Neural progenitor cell (in vitro differentiated cells): ENCODE data around the gene RAB15.

Source experiments
- EZH2 ChIP-seq: fragments of 200-600 bp; sonication (generic); IDR thresholded peaks from 2 replicates; pipeline ENCODE4 v1.6.1; 2017; ENCODE audit warnings: antibody characterized with exemption, mild to moderate bottlenecking, moderate library complexity
- TF ChIP-seq, protein P1 (sequence below): fragments of 200-600 bp; sonication (generic); IDR thresholded peaks from 2 replicates; pipeline ENCODE4 v1.5.1; 2017; ENCODE audit warnings: antibody characterized with exemption, mild to moderate bottlenecking

DNA sequence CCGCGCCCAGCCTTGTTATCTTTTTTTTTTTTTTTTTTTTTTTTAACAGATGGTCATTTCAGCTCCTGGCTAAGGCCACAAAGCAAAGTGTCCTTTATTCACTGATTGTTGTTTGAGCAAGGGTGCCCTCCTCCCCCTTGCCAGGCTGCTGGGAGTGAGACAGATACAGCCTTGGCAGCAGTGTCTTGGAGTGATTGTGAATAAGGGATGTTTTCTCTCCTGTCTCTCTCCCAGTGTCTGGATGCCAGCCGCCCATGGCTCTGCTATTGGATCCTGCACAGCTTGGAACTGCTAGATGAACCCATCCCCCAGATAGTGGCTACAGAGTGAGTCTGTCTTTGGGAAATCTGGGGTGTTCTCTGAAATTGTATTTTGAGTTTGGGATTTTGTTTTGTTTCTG, 43.3 kb upstream of the RAB15 start:
- TF ChIP-seq, protein P1, sequence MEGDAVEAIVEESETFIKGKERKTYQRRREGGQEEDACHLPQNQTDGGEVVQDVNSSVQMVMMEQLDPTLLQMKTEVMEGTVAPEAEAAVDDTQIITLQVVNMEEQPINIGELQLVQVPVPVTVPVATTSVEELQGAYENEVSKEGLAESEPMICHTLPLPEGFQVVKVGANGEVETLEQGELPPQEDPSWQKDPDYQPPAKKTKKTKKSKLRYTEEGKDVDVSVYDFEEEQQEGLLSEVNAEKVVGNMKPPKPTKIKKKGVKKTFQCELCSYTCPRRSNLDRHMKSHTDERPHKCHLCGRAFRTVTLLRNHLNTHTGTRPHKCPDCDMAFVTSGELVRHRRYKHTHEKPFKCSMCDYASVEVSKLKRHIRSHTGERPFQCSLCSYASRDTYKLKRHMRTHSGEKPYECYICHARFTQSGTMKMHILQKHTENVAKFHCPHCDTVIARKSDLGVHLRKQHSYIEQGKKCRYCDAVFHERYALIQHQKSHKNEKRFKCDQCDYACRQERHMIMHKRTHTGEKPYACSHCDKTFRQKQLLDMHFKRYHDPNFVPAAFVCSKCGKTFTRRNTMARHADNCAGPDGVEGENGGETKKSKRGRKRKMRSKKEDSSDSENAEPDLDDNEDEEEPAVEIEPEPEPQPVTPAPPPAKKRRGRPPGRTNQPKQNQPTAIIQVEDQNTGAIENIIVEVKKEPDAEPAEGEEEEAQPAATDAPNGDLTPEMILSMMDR, result no peak
- TF ChIP-seq EZH2, result no peak
